Measurements from ENCODE around the gene CYREN. TPM values are rescaled to one million over a fixed set of nuclear protein-coding genes. Genes with fewer than 3 reads are reported as not detected.
"Not testable (repeated sequence)": the region's sequence is repeated elsewhere in the genome, so short reads cannot be mapped to it uniquely, and the experiment has no call there.

The CYREN gene
- 30.5 and 38.3 TPM in 2 replicates for total RNA-seq (2014; rRNA removed; shearing (Covaris generic); ENCODE audit: low replicate concordance)

GRCh38 chr7:135170274-135170997, at the start of gene CYREN:
Gene CYREN, minus strand, starts transcription at chr7:135170707. Its CDS starts 1,785 bp downstream, at chr7:135168922.
- Histone ChIP-seq H3K36me3 (peaks cover 24% of the 10 kb centered on the region), H3K9me3 (no peaks in the 10 kb centered on the region), H3K4me3 (peak within 1 kb of the TSS; percentile 83), H3K27me3 (no peaks in the 10 kb centered on the region)
- peak; percentile 93 for DNase-seq

- H3K9me3 ChIP-seq: no peaks in the 10 kb centered on the region
- H3K36me3 ChIP-seq: no peaks in the 10 kb centered on the region
- no peak overlapping the region for H3K4me3 ChIP-seq
- no peaks in the 10 kb centered on the region for H3K27me3 ChIP-seq
- DNase-seq: no peak
Measured at GRCh38 chr7:135217645-135218509, 47.4 kb upstream of the CYREN start.

- no peaks in the 10 kb centered on the region for H3K9me3 ChIP-seq
- no peaks in the 10 kb centered on the region for H3K27me3 ChIP-seq
- no peak overlapping the region for H3K4me3 ChIP-seq
- DNase-seq: no peak
- no peaks in the 10 kb centered on the region for H3K36me3 ChIP-seq
Measured at GRCh38 chr7:135215698-135216097, 45.2 kb upstream of the CYREN start.

GRCh38 chr7:135215180-135215579, 44.7 kb upstream of the CYREN start:
- Histone ChIP-seq H3K36me3 (no peaks in the 10 kb centered on the region), H3K4me3 (no peak overlapping the region), H3K27me3 (no peaks in the 10 kb centered on the region), H3K9me3 (no peaks in the 10 kb centered on the region)
- DNase-seq: no peak

- no peak for DNase-seq
- H3K4me3 ChIP-seq: no peak overlapping the region
- no peaks in the 10 kb centered on the region for H3K36me3 ChIP-seq
- no peaks in the 10 kb centered on the region for H3K9me3 ChIP-seq
- no peaks in the 10 kb centered on the region for H3K27me3 ChIP-seq
Measured at GRCh38 chr7:135213831-135214230, 43.3 kb upstream of the CYREN start.

- not testable (repeated sequence) for H3K27me3 ChIP-seq, H3K9me3 ChIP-seq, H3K36me3 ChIP-seq
- peak overlapping the region; percentile 74 for H3K4me3 ChIP-seq
- DNase-seq: peak; percentile 41
Measured at GRCh38 chr7:135211946-135212685, 41.6 kb upstream of the CYREN start.

- peak within 1 kb of the TSS; percentile 74 for H3K4me3 ChIP-seq
- H3K36me3 ChIP-seq: no peaks in the 10 kb centered on the region
- DNase-seq: peak; percentile 90
Measured at GRCh38 chr7:135211179-135211945, 40.9 kb upstream of the CYREN start, which contains the start of gene WDR91. Gene WDR91, minus strand, starts transcription at chr7:135211526. Its CDS starts 24 bp downstream, at chr7:135211502.

GRCh38 chr7:135210888-135211178, 40.3 kb upstream of the CYREN start:
- H3K27me3 ChIP-seq: no peaks in the 10 kb centered on the region
- peak; percentile 5 for DNase-seq
- H3K36me3 ChIP-seq: no peaks in the 10 kb centered on the region
- no peaks in the 10 kb centered on the region for H3K9me3 ChIP-seq
- peak overlapping the region; percentile 74 for H3K4me3 ChIP-seq

More at GRCh38 chr7:135211179-135211945, 40.9 kb upstream of the CYREN start, which contains the start of gene WDR91:
- Histone ChIP-seq H3K27me3 (no peaks in the 10 kb centered on the region), H3K9me3 (no peaks in the 10 kb centered on the region)

- H3K27me3 ChIP-seq: no peaks in the 10 kb centered on the region
- DNase-seq: no peak
- no peaks in the 10 kb centered on the region for H3K9me3 ChIP-seq
- H3K36me3 ChIP-seq: no peaks in the 10 kb centered on the region
- H3K4me3 ChIP-seq: no peak overlapping the region
Measured at GRCh38 chr7:135209225-135209834, 38.8 kb upstream of the CYREN start.

GRCh38 chr7:135208102-135208793, 37.7 kb upstream of the CYREN start:
- Histone ChIP-seq H3K4me3 (no peak overlapping the region), H3K36me3 (no peaks in the 10 kb centered on the region), H3K9me3 (no peaks in the 10 kb centered on the region), H3K27me3 (no peaks in the 10 kb centered on the region)
- no peak for DNase-seq

- no peak for DNase-seq
- Histone ChIP-seq H3K4me3 (no peak overlapping the region), H3K36me3 (no peaks in the 10 kb centered on the region), H3K9me3 (no peaks in the 10 kb centered on the region), H3K27me3 (no peaks in the 10 kb centered on the region)
Measured at GRCh38 chr7:135207406-135208101, 37.0 kb upstream of the CYREN start.

- DNase-seq: no peak
- H3K9me3 ChIP-seq: no peaks in the 10 kb centered on the region
- H3K27me3 ChIP-seq: no peaks in the 10 kb centered on the region
- no peak overlapping the region for H3K4me3 ChIP-seq
- no peaks in the 10 kb centered on the region for H3K36me3 ChIP-seq
Measured at GRCh38 chr7:135206941-135207391, 36.5 kb upstream of the CYREN start.

GRCh38 chr7:135205850-135206249, 35.3 kb upstream of the CYREN start:
- Histone ChIP-seq H3K27me3 (no peaks in the 10 kb centered on the region), H3K4me3 (no peak overlapping the region), H3K36me3 (no peaks in the 10 kb centered on the region), H3K9me3 (no peaks in the 10 kb centered on the region)
- DNase-seq: no peak

GRCh38 chr7:135204876-135205275, 34.4 kb upstream of the CYREN start:
- DNase-seq: no peak
- no peaks in the 10 kb centered on the region for H3K27me3 ChIP-seq
- H3K4me3 ChIP-seq: no peak overlapping the region
- H3K9me3 ChIP-seq: no peaks in the 10 kb centered on the region
- H3K36me3 ChIP-seq: no peaks in the 10 kb centered on the region

GRCh38 chr7:135204341-135204749, 33.8 kb upstream of the CYREN start:
- H3K27me3 ChIP-seq: no peaks in the 10 kb centered on the region
- no peaks in the 10 kb centered on the region for H3K9me3 ChIP-seq
- H3K36me3 ChIP-seq: no peaks in the 10 kb centered on the region
- DNase-seq: no peak
- H3K4me3 ChIP-seq: no peak overlapping the region
